Neural cell (in vitro differentiated cells): ENCODE data around the gene SEMG1.

Experiments
- EP300 ChIP-seq: fragments of 450-650 bp; conservative IDR thresholded peaks from 2 replicates; pipeline ENCODE4 v1.6.1; 2014; ENCODE audit warnings: antibody characterized with exemption, mild to moderate bottlenecking, moderate library complexity; ENCODE audit not compliant: poor library complexity, severe bottlenecking
- EZH2 ChIP-seq: fragments of 200-600, 300-800 bp; shearing (Covaris generic), sonication (generic); IDR thresholded peaks from 2 replicates; pipeline ENCODE4 v1.6.1; 2014; ENCODE audit warnings: antibody characterized with exemption, low read length, borderline replicate concordance, mild to moderate bottlenecking; ENCODE audit not compliant: insufficient read depth, poor library complexity, severe bottlenecking
- POLR2AphosphoS5 ChIP-seq: IDR thresholded peaks from 2 replicates; pipeline ENCODE4 v1.6.1; 2012
- RAD21 ChIP-seq: fragments of 450-650 bp; conservative IDR thresholded peaks from 2 replicates; pipeline ENCODE4 v1.6.1; 2014; ENCODE audit warnings: antibody characterized with exemption, mild to moderate bottlenecking, moderate library complexity
- SMC3 ChIP-seq: fragments of 450-650 bp; conservative IDR thresholded peaks from 2 replicates; pipeline ENCODE4 v1.6.1; 2014; ENCODE audit warnings: antibody characterized with exemption, mild to moderate bottlenecking, moderate library complexity; ENCODE audit not compliant: poor library complexity
- TF ChIP-seq, protein P1 (sequence below): IDR thresholded peaks from 2 replicates; pipeline ENCODE4 v1.6.1; 2012; ENCODE audit warnings: borderline replicate concordance
- TF ChIP-seq, protein P2 (sequence below): fragments of 450-650 bp; IDR thresholded peaks from 2 replicates; pipeline ENCODE4 v1.5.1; 2014; ENCODE audit warnings: antibody characterized with exemption, mild to moderate bottlenecking, moderate library complexity; ENCODE audit not compliant: poor library complexity, severe bottlenecking

DNA sequence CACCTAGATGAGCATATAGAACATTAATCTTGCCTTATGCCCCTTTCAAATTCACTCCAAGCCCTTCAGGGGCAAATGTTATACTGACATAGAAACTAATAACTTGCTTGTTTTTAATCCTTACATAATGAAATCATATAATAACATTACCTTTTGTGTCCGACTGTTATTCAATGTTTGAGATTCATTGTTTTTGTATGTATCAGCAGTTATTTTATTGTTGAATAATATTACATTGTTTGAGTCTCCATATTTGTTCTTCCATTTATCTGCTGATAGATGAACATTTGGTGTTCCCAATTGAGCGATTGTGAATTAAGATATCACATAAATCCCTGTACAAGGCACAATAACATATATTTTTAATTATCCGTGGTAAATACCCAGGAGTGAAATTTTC is 6.0 kb downstream of the SEMG1 start:
- TF ChIP-seq, protein P1, sequence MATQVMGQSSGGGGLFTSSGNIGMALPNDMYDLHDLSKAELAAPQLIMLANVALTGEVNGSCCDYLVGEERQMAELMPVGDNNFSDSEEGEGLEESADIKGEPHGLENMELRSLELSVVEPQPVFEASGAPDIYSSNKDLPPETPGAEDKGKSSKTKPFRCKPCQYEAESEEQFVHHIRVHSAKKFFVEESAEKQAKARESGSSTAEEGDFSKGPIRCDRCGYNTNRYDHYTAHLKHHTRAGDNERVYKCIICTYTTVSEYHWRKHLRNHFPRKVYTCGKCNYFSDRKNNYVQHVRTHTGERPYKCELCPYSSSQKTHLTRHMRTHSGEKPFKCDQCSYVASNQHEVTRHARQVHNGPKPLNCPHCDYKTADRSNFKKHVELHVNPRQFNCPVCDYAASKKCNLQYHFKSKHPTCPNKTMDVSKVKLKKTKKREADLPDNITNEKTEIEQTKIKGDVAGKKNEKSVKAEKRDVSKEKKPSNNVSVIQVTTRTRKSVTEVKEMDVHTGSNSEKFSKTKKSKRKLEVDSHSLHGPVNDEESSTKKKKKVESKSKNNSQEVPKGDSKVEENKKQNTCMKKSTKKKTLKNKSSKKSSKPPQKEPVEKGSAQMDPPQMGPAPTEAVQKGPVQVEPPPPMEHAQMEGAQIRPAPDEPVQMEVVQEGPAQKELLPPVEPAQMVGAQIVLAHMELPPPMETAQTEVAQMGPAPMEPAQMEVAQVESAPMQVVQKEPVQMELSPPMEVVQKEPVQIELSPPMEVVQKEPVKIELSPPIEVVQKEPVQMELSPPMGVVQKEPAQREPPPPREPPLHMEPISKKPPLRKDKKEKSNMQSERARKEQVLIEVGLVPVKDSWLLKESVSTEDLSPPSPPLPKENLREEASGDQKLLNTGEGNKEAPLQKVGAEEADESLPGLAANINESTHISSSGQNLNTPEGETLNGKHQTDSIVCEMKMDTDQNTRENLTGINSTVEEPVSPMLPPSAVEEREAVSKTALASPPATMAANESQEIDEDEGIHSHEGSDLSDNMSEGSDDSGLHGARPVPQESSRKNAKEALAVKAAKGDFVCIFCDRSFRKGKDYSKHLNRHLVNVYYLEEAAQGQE = no peak
- no peak for TF ChIP-seq EP300
- TF ChIP-seq, protein P2, sequence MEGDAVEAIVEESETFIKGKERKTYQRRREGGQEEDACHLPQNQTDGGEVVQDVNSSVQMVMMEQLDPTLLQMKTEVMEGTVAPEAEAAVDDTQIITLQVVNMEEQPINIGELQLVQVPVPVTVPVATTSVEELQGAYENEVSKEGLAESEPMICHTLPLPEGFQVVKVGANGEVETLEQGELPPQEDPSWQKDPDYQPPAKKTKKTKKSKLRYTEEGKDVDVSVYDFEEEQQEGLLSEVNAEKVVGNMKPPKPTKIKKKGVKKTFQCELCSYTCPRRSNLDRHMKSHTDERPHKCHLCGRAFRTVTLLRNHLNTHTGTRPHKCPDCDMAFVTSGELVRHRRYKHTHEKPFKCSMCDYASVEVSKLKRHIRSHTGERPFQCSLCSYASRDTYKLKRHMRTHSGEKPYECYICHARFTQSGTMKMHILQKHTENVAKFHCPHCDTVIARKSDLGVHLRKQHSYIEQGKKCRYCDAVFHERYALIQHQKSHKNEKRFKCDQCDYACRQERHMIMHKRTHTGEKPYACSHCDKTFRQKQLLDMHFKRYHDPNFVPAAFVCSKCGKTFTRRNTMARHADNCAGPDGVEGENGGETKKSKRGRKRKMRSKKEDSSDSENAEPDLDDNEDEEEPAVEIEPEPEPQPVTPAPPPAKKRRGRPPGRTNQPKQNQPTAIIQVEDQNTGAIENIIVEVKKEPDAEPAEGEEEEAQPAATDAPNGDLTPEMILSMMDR = no peak
- TF ChIP-seq EZH2 = no peak
- TF ChIP-seq RAD21 = no peak
- TF ChIP-seq POLR2AphosphoS5 = no peak
- no peak for TF ChIP-seq SMC3
